ENCODE results near the gene BAHD1. TPM values are rescaled to one million over a fixed set of nuclear protein-coding genes. Genes with fewer than 3 reads are reported as not detected.

Gene BAHD1
- total RNA-seq, 4 donors from 2014 or later, result 12.3 to 25.5 (median 16.2) TPM

GRCh38 chr15:40421246-40422157 is 19.3 kb upstream of the BAHD1 start:
- no peak overlapping the region for H3K4me3 ChIP-seq
- H3K9me3 ChIP-seq, result no peaks in the 10 kb centered on the region
- peak; percentile 51 to 69 for DNase-seq (ENCODE audit: low spot score in 2 of 2)
- peaks cover 0 to 21% (median 2%) of the 10 kb centered on the region in 4 donors for H3K4me1 ChIP-seq
- H3K27me3 ChIP-seq, result no peaks in the 10 kb centered on the region
- TF ChIP-seq POLR2A (IDR thresholded peaks at IDR 0.05) (no peak), CTCF (IDR thresholded peaks at IDR 0.05) (peak; percentile 88 to 95 (median 93)), EP300 (IDR thresholded peaks at IDR 0.05) (peak in 1 of 2 donors; percentile 36)
- no peak overlapping the region for H3K27ac ChIP-seq
- peaks cover 0 to 40% (median 0%) of the 10 kb centered on the region in 3 donors for H3K36me3 ChIP-seq
- 14% methylated on average over 30 to 31 of the region's 31 CpGs for WGBS, 2 donors

- no peak overlapping the region for H3K27ac ChIP-seq
- H3K4me3 ChIP-seq, result no peak overlapping the region
- no peaks in the 10 kb centered on the region for H3K9me3 ChIP-seq
- H3K4me1 ChIP-seq, result peaks cover 0 to 21% (median 2%) of the 10 kb centered on the region in 4 donors
- no peak for DNase-seq (ENCODE audit: low spot score in 2 of 2)
- no peaks in the 10 kb centered on the region for H3K27me3 ChIP-seq
- WGBS, 2 donors, result 82 to 87% methylated on average over 6 of the region's 6 CpGs
- TF ChIP-seq EP300 (IDR thresholded peaks at IDR 0.05), result no peak
- no peak for TF ChIP-seq POLR2A (IDR thresholded peaks at IDR 0.05)
- TF ChIP-seq CTCF (IDR thresholded peaks at IDR 0.05), result no peak
- peaks cover 0 to 26% (median 0%) of the 10 kb centered on the region in 3 donors for H3K36me3 ChIP-seq
These were observed 16.2 kb upstream of the BAHD1 start for GRCh38 chr15:40424483-40425115.

- H3K4me1 ChIP-seq, result peaks cover 0 to 15% (median 2%) of the 10 kb centered on the region in 4 donors
- TF ChIP-seq EP300 (IDR thresholded peaks at IDR 0.05) (no peak), POLR2A (IDR thresholded peaks at IDR 0.05) (no peak), CTCF (IDR thresholded peaks at IDR 0.05) (no peak)
- peaks cover 0 to 26% (median 0%) of the 10 kb centered on the region in 3 donors for H3K36me3 ChIP-seq
- no peaks in the 10 kb centered on the region for H3K27me3 ChIP-seq
- DNase-seq (ENCODE audit: low spot score in 2 of 2), result no peak
- no peaks in the 10 kb centered on the region for H3K9me3 ChIP-seq
- no peak overlapping the region for H3K27ac ChIP-seq
- H3K4me3 ChIP-seq, result no peak overlapping the region
- 82 to 87% methylated on average over 5 of the region's 5 CpGs for WGBS, 2 donors
These were observed 15.1 kb upstream of the BAHD1 start for GRCh38 chr15:40425681-40426080.

- Histone ChIP-seq H3K27me3 (no peaks in the 10 kb centered on the region), H3K4me1 (no peaks in the 10 kb centered on the region), H3K36me3 (peaks cover 0 to 27% (median 0%) of the 10 kb centered on the region in 3 donors), H3K27ac (no peak overlapping the region), H3K9me3 (no peaks in the 10 kb centered on the region), H3K4me3 (no peak overlapping the region)
- no peak for DNase-seq (ENCODE audit: low spot score in 2 of 2)
- TF ChIP-seq EP300 (IDR thresholded peaks at IDR 0.05), result no peak
- TF ChIP-seq CTCF (IDR thresholded peaks at IDR 0.05), result no peak
- TF ChIP-seq POLR2A (IDR thresholded peaks at IDR 0.05), result no peak
- WGBS, 2 donors, result 85 to 92% methylated on average over 9 of the region's 9 CpGs
These were observed 13.6 kb upstream of the BAHD1 start for GRCh38 chr15:40427188-40427587.

- no peak overlapping the region for H3K4me3 ChIP-seq
- no peak overlapping the region for H3K27ac ChIP-seq
- no peaks in the 10 kb centered on the region for H3K4me1 ChIP-seq
- DNase-seq (ENCODE audit: low spot score in 2 of 2), result no peak
- peaks cover 0 to 31% (median 0%) of the 10 kb centered on the region in 3 donors for H3K36me3 ChIP-seq
- 87 to 96% methylated on average over 4 of the region's 4 CpGs for WGBS, 2 donors
- no peaks in the 10 kb centered on the region for H3K9me3 ChIP-seq
- no peaks in the 10 kb centered on the region for H3K27me3 ChIP-seq
- no peak for TF ChIP-seq EP300 (IDR thresholded peaks at IDR 0.05)
- TF ChIP-seq POLR2A (IDR thresholded peaks at IDR 0.05), result no peak
- TF ChIP-seq CTCF (IDR thresholded peaks at IDR 0.05), result no peak
These were observed 12.6 kb upstream of the BAHD1 start for GRCh38 chr15:40428185-40428584.
